ENCODE measurements around the gene ST6GALNAC1.
A peak's percentile ranks its signal among the peaks of the same experiment; 100 is the strongest.
"Not testable (repeated sequence)": the region's sequence is repeated elsewhere in the genome, so short reads cannot be mapped to it uniquely, and the experiment has no call there.

ST6GALNAC1 gene

DNA sequence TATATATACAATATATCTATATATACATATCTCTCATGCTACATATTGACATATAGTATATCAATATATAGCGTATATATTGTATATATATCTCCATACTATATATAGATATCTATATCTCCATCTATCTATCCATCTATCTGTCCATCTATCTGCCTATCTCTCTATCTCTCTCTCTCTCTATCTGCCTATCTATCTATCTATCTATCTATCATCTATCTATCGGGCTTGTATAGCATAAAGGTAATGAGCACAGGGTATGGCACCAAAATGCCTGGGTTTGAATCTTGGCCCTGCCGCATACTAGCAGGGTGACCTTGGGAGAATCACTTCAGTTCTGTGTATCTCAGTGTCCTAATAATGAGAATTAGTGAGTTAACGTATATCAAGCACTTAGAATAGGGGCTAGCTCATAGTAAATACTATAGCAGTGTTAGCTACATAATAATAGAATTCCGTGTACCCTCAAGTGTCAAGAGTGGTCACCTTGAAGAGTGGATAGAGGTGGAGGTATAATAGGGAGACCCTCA lies 1.5 kb downstream of the ST6GALNAC1 start:
- no peak for DNase-seq (ENCODE audit: low spot score)

DNA sequence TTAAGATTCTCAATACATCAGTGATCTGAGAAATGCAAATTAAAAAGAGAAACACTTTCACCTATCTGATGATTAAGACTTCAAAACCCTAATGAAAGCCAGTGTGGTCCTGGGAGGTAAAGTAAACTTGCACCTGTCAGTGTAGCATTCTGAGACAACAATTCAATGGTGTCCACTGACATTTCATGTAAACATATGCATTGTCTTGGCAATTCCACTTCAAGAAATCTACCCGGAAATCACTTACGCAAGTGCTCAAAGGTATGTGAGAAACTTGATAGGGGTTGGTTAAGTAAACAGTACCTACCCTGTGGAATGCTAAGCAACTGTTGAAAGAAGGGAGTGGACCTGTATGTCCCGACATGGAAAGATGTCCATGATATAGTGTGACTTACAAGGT lies 2.1 kb downstream of the ST6GALNAC1 start:
- DNase-seq (ENCODE audit: low spot score): no peak

DNA sequence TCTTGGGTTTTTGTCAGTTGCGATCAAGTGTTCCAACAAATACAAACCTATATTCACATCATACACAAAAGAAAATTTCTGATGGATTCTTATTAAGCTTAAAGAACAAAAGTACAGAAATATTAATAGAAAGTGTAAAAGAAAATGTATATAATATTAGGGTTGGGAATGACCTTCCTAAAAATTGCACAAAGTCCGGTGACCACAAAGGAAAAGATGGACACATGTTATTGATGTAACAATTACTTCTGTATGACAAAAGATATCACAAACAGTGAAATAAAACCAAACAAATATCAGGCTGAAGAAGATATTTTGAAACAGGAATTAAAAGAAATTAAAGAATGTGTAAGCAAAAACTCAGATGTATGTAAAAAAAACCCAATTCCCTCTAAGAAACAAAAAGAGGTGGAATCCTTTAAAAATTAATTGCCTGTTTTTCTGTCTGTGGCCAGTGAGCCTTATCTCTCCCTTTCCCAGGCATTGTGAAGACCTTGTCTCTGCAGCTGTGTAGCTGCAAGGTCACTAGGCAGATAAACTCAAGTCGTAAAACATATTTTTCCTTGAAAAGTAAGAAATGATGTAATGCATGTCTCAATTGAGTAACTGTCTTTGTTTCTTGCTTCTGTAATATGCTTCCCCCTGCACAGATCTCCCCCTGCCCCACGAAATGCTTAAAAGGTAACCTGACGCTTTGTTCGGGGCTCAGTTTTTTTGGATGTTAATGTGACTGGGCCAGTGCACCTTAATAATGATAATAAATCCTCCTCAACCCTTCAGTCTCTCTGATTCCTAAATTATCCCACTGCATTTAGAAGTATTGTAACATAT lies 2.8 kb downstream of the ST6GALNAC1 start:
- no peak for DNase-seq (ENCODE audit: low spot score)

DNA sequence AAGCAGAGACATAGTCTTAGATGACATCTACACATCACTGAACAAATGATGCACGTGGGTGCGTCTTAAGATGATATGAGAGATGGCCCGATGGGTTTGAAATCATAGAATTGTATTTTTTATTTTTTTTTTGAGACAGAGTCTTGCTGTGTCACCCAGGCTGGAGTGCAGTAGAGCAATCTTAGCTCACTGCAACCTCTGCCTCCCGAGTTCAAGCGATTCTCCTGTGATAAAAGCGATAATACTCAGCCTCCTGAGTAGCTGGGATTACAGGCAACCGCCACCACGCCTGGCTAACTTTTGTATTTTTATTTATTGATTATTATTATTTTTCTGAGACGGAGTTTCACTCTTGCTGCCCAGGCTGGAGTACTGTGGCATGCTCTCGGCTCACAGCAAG lies 5.3 kb downstream of the ST6GALNAC1 start:
- DNase-seq (ENCODE audit: low spot score): no peak

DNA sequence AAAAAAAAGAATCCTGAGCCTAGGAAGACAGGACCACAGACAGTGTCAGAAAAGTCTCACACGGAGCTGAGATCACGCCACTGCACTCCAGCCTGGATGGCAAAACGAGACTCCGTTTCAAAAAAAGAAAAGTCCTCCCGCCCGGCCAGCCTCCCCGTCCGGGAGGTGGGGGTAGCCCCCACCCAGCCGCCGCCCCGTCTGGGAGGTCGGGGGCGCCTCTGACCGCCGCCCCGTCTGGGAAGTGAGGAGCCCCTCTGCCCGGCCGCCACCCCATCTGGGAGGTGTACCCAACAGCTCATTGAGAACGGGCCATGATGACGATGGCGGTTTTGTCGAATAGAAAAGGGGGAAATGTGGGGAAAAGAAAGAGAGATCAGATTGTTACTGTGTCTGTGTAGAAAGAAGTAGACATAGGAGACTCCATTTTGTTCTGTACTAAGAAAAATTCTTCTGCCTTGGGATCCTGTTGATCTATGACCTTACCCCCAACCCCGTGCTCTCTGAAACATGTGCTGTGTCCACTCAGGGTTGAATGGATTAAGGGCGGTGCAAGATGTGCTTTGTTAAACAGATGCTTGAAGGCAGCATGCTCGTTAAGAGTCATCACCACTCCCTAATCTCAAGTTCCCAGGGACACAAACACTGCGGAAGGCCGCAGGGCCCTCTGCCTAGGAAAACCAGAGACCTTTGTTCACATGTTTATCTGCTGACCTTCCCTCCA lies 6.9 kb downstream of the ST6GALNAC1 start:
- not testable (repeated sequence) for DNase-seq (ENCODE audit: low spot score)

DNA sequence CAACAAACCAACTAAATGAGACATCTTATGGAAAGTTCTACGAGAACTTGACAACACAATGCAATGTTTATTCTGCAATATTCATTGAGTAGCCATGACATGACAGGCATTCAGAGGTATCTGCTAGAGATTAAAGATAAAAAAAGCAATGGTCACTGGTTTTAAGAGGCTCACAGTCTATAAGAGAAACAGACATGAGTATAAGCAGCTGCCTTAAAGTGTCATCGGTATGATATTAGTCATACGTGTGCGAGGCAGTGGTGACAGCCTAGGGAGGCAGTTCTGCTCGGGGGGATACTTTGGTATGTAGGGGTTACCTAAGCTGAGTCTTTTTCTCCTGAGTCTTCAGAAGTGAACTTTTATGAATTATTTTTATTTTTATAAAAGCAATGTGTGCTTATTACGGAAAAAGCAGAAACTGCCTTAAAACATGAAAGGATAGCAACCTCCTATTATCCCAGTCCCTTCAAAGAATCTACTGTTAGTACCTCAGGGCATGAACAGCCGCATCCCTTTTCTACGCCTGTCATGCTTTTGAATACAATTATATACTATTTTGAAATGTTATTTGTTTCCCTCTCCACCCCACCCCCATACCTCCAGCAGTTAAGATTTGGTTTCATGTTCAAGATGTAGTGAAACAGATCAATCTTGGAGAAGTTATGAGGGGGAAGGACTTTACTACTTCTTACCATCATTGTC lies 7.7 kb downstream of the ST6GALNAC1 start:
- DNase-seq (ENCODE audit: low spot score): no peak

DNA sequence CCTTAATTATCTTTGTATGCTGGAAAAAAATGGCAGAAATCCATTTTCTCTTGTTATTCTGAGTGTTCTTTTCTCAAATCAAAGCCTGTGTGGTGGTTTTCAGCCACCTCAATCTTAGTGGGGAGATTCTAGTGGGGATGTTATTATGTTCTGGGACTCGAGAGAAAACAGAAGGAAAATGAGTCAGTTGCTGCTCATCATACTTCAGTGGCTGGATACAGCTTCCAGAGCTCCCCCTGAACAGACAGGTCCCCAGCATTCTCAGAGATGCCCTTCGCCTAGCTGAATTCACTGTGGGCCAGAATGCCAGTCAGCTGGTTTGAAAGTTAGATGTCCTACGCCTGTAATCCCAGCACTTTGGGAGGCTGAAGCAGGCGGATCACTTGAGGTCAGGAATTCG lies 8.5 kb downstream of the ST6GALNAC1 start:
- DNase-seq (ENCODE audit: low spot score): no peak

DNA sequence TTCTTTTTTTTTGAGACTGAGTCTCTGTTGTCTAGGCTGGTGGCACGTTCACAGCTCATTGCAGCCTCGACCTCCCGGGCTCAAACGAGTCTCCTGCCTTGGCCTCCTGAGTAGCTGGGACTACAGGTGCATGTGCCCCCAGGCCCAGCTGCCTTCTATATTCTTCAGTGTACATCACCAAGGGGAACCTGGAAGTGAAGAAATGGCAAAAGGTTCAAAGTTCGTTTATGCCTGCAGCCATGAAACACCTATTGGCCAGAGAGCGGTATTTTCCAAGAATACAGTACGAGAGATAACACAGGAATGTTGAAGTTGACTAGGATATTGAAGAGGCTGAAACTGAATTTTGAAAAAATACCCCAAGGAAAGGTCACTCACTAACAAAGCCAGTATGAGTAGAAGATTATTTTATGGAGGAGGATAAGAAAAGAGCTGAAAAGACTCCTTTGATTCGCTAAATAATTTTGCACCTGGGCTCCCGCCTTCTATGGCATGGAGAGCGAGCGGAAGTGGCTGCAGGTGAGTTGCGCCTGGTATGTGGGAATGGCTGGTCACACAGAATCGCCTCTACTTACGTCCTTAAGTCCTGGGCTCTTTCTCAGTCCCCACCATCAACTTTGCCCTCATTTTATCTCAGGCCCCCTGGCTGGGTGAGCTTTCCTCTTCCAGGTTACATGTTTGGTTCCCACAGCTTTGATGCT lies 9.8 kb downstream of the ST6GALNAC1 start:
- no peak for DNase-seq (ENCODE audit: low spot score)

DNA sequence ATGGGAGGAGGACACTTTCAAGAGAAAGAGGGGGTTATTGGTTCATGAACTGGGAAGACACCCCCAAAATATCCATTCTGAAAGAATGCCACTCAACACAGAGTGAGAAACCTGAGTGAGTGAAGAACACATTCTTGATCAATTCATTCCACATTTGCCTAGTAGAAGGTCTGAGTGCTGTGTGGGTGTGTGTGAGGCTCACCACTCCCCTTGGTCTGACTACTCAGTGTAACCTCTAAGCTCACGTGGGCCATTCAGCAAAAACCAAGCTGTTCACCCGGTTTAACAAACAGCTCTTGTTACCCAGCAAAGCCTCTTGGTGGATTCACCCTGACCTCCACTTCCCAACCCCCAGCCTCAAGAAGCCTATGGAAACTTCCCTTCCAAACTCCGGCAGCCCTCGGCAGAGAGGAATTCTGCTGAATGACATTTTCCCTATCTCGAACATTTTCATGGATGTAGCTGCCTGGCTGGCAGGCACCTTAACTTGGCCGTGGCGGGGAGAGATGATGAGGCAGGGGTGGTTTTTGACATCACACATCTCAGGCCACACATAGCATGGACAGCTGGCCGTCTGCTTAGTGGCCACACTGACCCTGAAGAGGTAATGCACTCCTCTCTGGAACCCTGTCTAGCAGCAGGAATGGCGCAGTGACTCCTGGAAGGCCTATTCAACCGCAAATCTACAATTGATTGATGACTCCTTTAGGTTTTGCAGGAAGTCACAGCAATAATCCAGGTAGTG lies 11.6 kb downstream of the ST6GALNAC1 start:
- no peak for DNase-seq (ENCODE audit: low spot score)

DNA sequence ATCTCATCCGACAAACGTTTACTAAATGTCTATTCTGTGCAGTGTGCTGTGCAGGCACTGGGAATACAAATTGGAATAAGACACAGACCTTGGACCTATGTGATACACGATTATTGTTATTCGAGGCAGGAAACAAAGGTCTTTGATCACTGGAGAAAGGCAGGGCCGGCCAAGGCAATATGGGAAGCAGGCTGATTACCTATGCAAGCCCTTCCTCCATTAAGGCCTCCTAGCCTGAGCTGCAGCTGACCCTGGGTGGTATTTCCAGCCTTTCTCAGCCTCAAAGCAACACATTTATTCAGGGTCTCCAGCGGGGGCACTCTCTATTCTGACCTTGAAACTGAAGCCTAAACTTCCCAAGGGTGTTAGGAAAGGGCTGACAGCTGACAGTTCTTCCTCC lies 13.4 kb downstream of the ST6GALNAC1 start:
- no peak for DNase-seq (ENCODE audit: low spot score)

DNA sequence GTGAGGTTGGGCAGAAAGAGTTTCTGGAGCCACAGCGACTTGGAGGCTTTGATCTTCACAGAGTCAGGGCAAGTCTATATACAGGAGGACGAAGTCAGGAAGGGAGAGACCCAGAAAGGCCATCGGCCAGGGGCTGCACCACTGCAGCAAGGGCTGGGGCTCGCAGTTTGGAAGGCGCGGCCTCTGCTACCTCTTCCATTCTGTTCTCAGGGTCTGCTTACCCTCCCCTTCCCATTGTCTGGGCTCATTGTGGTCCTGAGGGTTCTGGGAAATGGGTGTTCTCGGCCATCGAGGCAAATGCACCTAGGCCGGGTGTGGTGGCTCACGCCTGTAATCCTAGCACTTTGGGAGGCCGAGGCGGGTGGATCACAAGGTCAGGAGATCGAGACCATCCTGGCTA lies 16.0 kb downstream of the ST6GALNAC1 start:
- DNase-seq (ENCODE audit: low spot score): no peak

DNA sequence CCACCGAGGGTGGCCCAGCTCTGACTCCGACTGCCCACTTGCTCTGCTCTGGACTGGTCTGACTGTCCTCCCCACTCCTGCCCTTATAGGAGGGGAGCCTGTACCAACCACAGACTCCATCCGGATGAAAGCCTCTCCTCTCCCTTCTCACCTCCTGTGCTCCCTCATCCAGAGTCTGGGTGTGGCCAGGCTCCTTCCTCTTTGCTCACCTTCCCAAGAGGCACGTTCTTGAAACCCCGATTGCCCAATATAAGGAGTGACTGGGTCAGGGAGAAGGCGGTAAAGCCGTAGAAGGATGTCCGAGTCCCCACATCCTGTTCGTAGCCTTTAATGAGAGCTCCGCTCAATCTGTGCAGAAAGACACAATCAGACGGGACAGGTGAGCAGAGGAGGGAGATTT lies 17.1 kb downstream of the ST6GALNAC1 start:
- DNase-seq (ENCODE audit: low spot score): no peak

DNA sequence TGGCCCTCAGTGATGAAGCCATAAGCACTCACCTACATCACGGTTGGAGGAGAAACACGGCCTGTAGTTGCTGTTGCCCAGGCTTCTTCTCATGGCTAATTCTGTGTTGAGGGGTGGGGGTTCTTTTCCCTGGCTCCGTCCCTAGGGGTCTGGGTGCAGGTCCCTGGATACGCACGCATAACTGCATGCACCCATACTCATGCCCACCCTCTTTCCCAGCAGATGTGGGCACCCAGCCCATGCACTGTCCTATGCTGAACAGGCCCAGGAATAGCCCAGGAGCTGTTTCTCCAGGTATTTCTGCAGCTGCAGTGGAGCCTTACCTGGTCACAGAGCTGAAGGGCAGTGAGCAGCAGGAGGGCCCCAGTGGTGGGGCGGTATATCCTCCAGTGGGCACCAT lies 18.1 kb downstream of the ST6GALNAC1 start:
- no peak for DNase-seq (ENCODE audit: low spot score)

DNA sequence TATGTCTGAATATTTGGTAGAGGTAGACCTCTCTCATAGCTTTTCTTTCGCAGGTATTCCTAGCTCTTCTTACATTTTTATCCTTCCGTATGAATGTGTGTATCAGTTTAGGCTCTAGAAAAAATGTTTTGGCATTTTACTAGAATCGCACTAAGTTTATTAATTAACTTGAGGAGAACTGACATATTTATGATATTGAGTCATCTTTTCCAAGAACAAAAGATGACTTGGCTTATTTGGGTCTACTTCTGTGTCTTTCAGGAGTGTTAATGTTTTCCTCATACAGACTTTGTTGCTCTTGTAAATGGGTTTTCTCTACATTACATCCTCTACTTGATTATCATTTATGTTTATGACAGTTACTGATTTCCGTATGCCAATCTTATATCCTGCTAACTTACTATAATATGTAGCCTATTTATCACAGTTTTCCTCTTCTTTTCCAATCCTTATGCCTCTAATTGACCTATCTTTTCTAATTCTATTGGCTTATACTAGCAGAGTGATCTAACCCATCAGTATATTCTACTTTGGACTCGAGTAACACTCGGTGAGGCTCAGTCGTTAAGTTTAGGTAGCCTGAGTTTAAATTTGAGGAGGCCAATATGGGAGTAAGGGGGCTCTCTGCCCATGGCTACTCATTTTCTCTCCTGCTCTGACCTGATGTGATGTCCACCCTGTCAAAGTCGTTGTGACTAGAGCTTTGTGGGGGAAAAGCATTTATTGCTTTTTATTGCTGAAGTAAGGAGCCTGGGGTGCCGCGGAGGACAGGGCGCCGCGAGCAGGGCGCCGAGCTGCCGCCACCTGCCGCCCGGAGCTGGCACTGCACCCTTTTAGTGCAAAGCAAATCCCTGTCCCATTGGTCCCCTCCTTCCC lies 20.0 kb downstream of the ST6GALNAC1 start:
- DNase-seq (ENCODE audit: low spot score): peak; percentile 74

DNA sequence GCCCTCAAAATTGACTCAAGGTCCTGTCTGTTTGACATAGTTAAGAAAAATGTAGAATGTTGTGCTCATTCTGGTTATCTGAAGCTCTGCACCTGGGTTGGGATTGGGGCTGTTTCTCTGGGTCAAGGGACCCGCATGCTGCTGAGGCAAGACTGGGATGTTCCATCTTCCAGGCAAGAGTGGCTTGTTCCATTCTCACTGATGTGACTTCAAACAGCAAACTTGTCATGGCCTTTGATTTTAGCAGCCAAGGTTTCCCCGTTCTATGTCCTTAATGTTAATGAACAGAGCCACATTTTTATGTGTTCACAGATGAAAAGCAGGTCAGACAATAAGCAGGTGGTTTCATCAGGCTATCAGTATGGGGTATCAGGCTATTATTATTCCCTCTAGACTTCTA lies 25.7 kb downstream of the ST6GALNAC1 start:
- DNase-seq (ENCODE audit: low spot score): no peak

DNA sequence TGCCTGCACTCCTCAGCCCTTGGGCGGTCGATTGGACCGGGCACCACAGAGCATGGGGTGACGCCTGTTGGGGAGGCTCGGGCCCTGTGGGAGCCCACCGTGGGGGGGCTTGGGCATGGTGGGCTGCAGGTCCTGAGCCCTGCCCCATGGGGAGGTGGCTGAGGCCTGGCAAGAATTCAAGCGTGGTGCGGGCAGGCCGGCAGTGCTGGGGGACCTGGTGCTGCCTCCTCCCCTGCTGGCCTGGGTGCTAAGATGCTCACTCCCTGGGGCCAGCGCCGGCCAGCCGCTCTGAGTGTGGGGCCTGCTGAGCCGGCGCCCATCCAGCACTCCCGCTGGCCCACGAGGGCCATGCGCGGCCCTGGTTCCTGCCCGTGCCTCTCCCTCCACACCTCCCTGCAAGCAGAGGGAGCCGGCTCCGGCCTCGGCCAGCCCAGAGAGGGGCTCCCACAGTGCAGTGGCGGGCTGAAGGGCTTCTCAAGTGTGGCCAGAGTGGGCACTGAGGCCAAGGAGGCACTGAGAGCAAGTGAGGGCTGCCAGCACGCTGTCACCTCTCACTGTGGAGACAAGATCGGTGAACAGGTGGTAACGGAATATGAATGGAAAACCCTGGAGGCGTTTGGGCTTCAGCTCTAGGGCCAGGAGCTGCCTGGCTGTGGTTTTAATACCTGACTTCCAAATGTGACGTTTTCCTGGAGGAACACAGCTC lies 28.5 kb downstream of the ST6GALNAC1 start:
- no peak for DNase-seq (ENCODE audit: low spot score)

DNA sequence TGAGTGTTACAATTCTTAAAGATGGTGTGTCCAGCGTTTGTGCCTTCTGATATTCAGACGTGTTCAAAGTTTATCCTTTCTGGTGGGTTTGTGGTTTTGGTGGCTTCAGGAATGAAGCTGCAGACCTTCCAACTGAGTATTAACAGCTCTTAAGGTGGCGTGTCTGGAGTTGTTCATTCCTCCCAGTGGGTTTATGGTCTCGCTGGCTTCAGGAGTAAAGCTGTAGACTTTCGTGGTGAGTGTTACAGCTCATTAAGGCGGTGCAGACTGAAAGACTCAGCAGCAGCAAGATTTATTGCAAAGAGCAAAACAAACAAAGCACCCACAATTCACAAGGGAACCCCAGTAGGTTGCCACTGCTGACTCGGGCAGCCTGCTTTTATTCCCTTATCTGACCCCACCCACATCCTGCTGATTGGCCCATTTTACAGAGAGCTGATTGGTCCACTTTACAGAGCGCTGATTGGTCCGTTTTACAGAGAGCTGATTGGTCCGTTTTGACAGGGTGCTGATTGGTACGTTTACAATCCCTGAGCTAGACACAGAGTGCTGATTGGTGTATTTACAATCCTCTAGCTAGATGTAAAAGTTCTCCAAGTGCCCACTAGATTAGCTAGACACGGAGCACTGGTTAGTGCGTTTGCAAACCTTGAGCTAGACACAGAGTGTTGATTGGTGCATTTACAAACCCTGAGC lies 29.3 kb downstream of the ST6GALNAC1 start:
- not testable (repeated sequence) for DNase-seq (ENCODE audit: low spot score)

DNA sequence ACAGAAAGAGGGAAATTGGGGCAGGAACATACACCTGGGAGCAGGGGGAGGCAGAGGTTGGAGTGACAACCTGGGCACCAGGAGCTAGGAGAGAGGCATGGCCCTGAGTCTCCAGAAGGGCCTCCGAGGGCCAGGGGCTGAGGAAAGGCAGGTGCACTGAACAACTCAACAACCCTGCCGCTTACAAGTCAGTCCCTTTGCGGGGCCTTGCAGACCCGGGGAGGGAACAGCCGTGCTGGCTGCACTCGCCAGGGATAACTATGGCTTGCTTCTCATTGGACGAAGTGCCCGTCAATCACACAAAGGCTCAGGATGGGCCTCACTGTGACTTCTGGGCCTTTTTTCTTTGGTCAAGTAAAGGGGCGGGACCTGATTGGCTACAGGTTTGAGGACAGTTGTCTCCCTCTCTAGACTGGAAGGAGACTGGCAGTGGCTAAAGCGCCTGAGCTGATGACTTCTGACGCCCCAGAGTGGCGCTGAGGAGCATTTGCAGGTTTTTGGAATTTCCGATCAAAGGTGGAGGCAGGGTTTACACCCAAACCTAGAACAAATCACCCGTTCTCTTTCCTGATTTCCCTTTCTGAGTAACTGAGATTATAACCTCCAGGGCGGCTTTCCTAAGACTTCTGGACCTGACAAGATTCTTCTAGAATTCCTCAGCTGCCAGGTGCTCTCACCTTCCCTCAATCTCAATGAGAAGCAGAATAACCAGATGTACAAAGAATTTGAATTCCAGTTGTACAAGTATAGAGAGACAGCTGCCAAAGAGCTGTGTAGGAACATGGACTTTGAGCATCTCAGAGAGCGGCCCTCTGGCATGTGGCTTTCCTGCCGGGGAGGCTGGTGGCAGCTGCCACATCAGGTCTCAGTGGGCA lies 30.3 kb downstream of the ST6GALNAC1 start:
- no peak for DNase-seq (ENCODE audit: low spot score)
